Measurements from ENCODE around the gene PLSCR3. TPM values are rescaled to one million over a fixed set of nuclear protein-coding genes. Genes with fewer than 3 reads are reported as not detected.

The PLSCR3 gene
- polyA plus RNA-seq, 1 experiment, result 76.1 TPM

DNA sequence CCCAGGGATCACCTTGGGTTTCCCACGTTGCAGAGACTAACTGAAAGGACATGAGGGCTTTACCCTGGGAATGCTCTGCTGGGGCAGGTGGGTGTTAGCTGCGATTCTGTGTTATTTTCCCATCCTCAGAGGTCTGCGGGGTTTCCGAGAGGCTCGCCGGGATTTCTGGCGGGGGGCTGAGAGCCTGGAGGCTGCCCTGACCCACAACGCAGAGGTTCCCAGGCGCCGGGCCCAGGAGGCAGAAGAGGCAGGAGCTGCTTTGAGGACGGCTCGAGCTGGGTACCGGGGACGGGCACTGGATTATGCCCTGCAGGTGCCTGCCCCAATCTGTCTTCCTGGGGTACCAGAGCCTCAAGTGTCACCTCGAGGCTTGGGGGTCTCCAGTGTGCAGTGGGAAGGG lies 51.1 kb downstream of the PLSCR3 start:
- no peak for DNase-seq (ENCODE audit: low read depth)
- H3K36me3 ChIP-seq (ENCODE audit: control insufficient read depth, insufficient read depth, low read length), result no peaks in the 10 kb centered on the region
- no peak overlapping the region for H3K4me3 ChIP-seq (ENCODE audit: low read depth, low read length)
- TF ChIP-seq, protein P1, sequence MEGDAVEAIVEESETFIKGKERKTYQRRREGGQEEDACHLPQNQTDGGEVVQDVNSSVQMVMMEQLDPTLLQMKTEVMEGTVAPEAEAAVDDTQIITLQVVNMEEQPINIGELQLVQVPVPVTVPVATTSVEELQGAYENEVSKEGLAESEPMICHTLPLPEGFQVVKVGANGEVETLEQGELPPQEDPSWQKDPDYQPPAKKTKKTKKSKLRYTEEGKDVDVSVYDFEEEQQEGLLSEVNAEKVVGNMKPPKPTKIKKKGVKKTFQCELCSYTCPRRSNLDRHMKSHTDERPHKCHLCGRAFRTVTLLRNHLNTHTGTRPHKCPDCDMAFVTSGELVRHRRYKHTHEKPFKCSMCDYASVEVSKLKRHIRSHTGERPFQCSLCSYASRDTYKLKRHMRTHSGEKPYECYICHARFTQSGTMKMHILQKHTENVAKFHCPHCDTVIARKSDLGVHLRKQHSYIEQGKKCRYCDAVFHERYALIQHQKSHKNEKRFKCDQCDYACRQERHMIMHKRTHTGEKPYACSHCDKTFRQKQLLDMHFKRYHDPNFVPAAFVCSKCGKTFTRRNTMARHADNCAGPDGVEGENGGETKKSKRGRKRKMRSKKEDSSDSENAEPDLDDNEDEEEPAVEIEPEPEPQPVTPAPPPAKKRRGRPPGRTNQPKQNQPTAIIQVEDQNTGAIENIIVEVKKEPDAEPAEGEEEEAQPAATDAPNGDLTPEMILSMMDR (IDR thresholded peaks at IDR 0.05; ENCODE audit: insufficient read depth, low read depth, low read length), result no peak
- H3K27me3 ChIP-seq (ENCODE audit: control insufficient read depth, insufficient read depth, low read length), result peaks cover 7% of the 10 kb centered on the region
- ChIA-PET POLR2A (no interaction called here), CTCF (interaction anchor here (1.0 to 2.8 kb wide), 3 partner anchors 13 to 291 kb away, joined by 3 to 11 read pairs (median 10); no protein-coding TSS in a partner anchor)

DNA sequence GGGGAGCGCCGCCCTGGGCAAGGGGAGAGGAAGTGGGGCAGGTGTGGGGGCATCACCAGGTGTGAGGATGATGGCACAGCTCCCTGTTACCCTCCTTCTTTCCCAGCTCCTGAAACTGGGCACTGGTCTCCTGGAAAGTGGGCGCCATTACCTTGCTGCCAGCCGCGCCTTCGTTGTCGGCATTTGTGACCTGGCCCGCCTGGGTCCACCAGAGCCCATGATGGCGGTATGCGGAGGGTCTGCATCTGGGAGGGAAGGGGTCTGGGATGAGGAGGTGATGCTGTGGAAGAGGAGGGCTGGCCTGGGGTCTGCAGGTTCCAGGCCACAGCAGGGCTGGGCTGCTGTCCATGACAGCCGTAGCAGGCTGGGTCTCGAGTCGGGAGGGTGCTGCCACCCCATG lies 52.5 kb downstream of the PLSCR3 start:
- ChIA-PET CTCF (no interaction called here), POLR2A (no interaction called here)
- H3K36me3 ChIP-seq (ENCODE audit: control insufficient read depth, insufficient read depth, low read length), result no peaks in the 10 kb centered on the region
- H3K4me3 ChIP-seq (ENCODE audit: low read depth, low read length), result no peak overlapping the region
- TF ChIP-seq, protein P1 (IDR thresholded peaks at IDR 0.05; ENCODE audit: insufficient read depth, low read depth, low read length), result no peak
- H3K27me3 ChIP-seq (ENCODE audit: control insufficient read depth, insufficient read depth, low read length), result peaks cover 7% of the 10 kb centered on the region
- no peak for DNase-seq (ENCODE audit: low read depth)

DNA sequence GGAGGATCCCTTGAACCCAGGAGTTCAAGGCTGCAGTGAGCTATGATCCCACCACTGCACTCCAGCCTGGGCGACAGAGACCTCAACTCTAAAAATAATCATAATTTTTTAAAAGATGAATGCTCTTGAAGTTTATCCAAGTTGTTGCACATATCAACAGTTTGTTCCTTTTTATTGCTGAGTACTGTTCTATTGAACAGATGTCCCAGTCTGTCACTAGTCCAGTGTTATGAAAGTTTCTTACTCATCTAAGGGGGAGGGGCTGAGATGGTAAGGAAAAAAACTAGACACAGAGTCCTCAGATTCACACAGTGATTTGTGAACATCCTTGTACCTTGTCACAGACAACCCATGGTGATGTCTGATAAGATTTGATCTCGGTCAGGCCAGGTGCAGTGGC lies 54.1 kb downstream of the PLSCR3 start:
- H3K4me3 ChIP-seq (ENCODE audit: low read depth, low read length), result no peak overlapping the region
- peaks cover 7% of the 10 kb centered on the region for H3K27me3 ChIP-seq (ENCODE audit: control insufficient read depth, insufficient read depth, low read length)
- POLR2A ChIA-PET, result no interaction called here
- H3K36me3 ChIP-seq (ENCODE audit: control insufficient read depth, insufficient read depth, low read length), result no peaks in the 10 kb centered on the region
- no peak for DNase-seq (ENCODE audit: low read depth)
- TF ChIP-seq, protein P1 (IDR thresholded peaks at IDR 0.05; ENCODE audit: insufficient read depth, low read depth, low read length), result no peak
- CTCF ChIA-PET, result interaction anchor here (0.6 to 1.2 kb wide), 2 partner anchors 25 to 26 kb away, joined by 3 to 4 read pairs; partner anchors contain the start of gene GPS2

Other genes with a start within 250 kb of the PLSCR3 start
- 0.56 and 0.59 TPM in 2 replicates for gene ASGR1, start 215.2 kb downstream of the PLSCR3 start, polyA plus RNA-seq (2011; rRNA removed)
- gene DLG4, start 174.7 kb downstream of the PLSCR3 start, polyA plus RNA-seq (2011; rRNA removed), result 13.3 and 20.4 TPM in 2 replicates
- gene ACADVL, start 174.6 kb downstream of the PLSCR3 start, polyA plus RNA-seq (2011; rRNA removed), result 335 and 517 TPM in 2 replicates
- 3.6 and 5.0 TPM in 2 replicates for gene DVL2, start 160.0 kb downstream of the PLSCR3 start, polyA plus RNA-seq (2011; rRNA removed)
- 59.0 and 72.8 TPM in 2 replicates for gene PHF23, start 155.1 kb downstream of the PLSCR3 start, polyA plus RNA-seq (2011; rRNA removed)
- 762 and 865 TPM in 2 replicates for gene GABARAP, start 152.1 kb downstream of the PLSCR3 start, polyA plus RNA-seq (2011; rRNA removed)
- gene CTDNEP1, start 142.8 kb downstream of the PLSCR3 start, polyA plus RNA-seq (2011; rRNA removed), result 117 and 129 TPM in 2 replicates
- gene ELP5, start 142.3 kb downstream of the PLSCR3 start, polyA plus RNA-seq (2011; rRNA removed), result 29.8 and 35.6 TPM in 2 replicates
- gene CLDN7, start 132.0 kb downstream of the PLSCR3 start, polyA plus RNA-seq (2011; rRNA removed), result 1.5 and 2.1 TPM in 2 replicates
- 0.15 and 0.36 TPM in 2 replicates for gene SLC2A4, start 112.8 kb downstream of the PLSCR3 start, polyA plus RNA-seq (2011; rRNA removed)
- gene YBX2, start 99.9 kb downstream of the PLSCR3 start, polyA plus RNA-seq (2011; rRNA removed), result 0.11 TPM in 2 replicates
- gene EIF5A, start 86.9 kb downstream of the PLSCR3 start, polyA plus RNA-seq (2011; rRNA removed), result 556 and 579 TPM in 2 replicates
- gene GPS2, start 79.2 kb downstream of the PLSCR3 start, polyA plus RNA-seq (2011; rRNA removed), result 12.7 and 37.4 TPM in 2 replicates
- gene NEURL4, start 65.2 kb downstream of the PLSCR3 start, polyA plus RNA-seq (2011; rRNA removed), result 8.0 and 14.9 TPM in 2 replicates
- 1.7 and 2.0 TPM in 2 replicates for gene ACAP1, start 58.0 kb downstream of the PLSCR3 start, polyA plus RNA-seq (2011; rRNA removed)
- 16.2 and 19.8 TPM in 2 replicates for gene KCTD11, start 42.4 kb downstream of the PLSCR3 start, polyA plus RNA-seq (2011; rRNA removed)
- gene TMEM95, start 39.4 kb downstream of the PLSCR3 start, polyA plus RNA-seq (2011; rRNA removed), result not detected in 2 replicates
- 1.7 and 2.2 TPM in 2 replicates for gene TNK1, start 13.4 kb downstream of the PLSCR3 start, polyA plus RNA-seq (2011; rRNA removed)
- 65.4 and 101 TPM in 2 replicates for gene TMEM256, start 9.6 kb upstream of the PLSCR3 start, polyA plus RNA-seq (2011; rRNA removed)
- 6.0 and 8.5 TPM in 2 replicates for gene NLGN2, start 13.3 kb upstream of the PLSCR3 start, polyA plus RNA-seq (2011; rRNA removed)
- gene SPEM1, start 25.8 kb upstream of the PLSCR3 start, polyA plus RNA-seq (2011; rRNA removed), result not detected in 2 replicates
- gene SPEM2, start 31.1 kb upstream of the PLSCR3 start, polyA plus RNA-seq (2011; rRNA removed), result not detected in 2 replicates
- gene SPEM3, start 34.3 kb upstream of the PLSCR3 start, polyA plus RNA-seq (2011; rRNA removed), result not detected in 2 replicates
- gene TMEM102, start 40.9 kb upstream of the PLSCR3 start, polyA plus RNA-seq (2011; rRNA removed), result 1.8 and 3.0 TPM in 2 replicates
- gene FGF11, start 45.0 kb upstream of the PLSCR3 start, polyA plus RNA-seq (2011; rRNA removed), result 0.50 and 0.98 TPM in 2 replicates
- 6.8 and 7.4 TPM in 2 replicates for gene CHRNB1, start 50.5 kb upstream of the PLSCR3 start, polyA plus RNA-seq (2011; rRNA removed)
- 23.6 and 25.9 TPM in 2 replicates for gene ZBTB4, start 85.1 kb upstream of the PLSCR3 start, polyA plus RNA-seq (2011; rRNA removed)
- not detected in 2 replicates for gene SLC35G6, start 86.9 kb upstream of the PLSCR3 start, polyA plus RNA-seq (2011; rRNA removed)
- gene POLR2A, start 89.8 kb upstream of the PLSCR3 start, polyA plus RNA-seq (2011; rRNA removed), result 21.5 and 27.7 TPM in 2 replicates
- 29.2 and 49.5 TPM in 2 replicates for gene TNFSF12, start 154.5 kb upstream of the PLSCR3 start, polyA plus RNA-seq (2011; rRNA removed)
- 2.0 and 2.4 TPM in 2 replicates for gene TNFSF13, start 164.2 kb upstream of the PLSCR3 start, polyA plus RNA-seq (2011; rRNA removed)
- 69.8 and 72.2 TPM in 2 replicates for gene SENP3, start 167.4 kb upstream of the PLSCR3 start, polyA plus RNA-seq (2011; rRNA removed)
- 58.2 and 93.2 TPM in 2 replicates for gene CD68, start 185.1 kb upstream of the PLSCR3 start, polyA plus RNA-seq (2011; rRNA removed)
- 142 and 174 TPM in 2 replicates for gene MPDU1, start 189.3 kb upstream of the PLSCR3 start, polyA plus RNA-seq (2011; rRNA removed)
- 0.34 and 0.49 TPM in 2 replicates for gene SOX15, start 195.6 kb upstream of the PLSCR3 start, polyA plus RNA-seq (2011; rRNA removed)
- 33.6 and 46.2 TPM in 2 replicates for gene FXR2, start 220.4 kb upstream of the PLSCR3 start, polyA plus RNA-seq (2011; rRNA removed)
- gene SAT2, start 233.3 kb upstream of the PLSCR3 start, polyA plus RNA-seq (2011; rRNA removed), result 33.9 and 37.4 TPM in 2 replicates
- gene SHBG, start 235.6 kb upstream of the PLSCR3 start, polyA plus RNA-seq (2011; rRNA removed), result 0.85 and 1.2 TPM in 2 replicates

All from BJ (cell line).